Activated T-cell treated with anti-CD3 and anti-CD28 coated beads, Interleukin-2, amount 50 U/mL, for 24 hours (primary cell): ENCODE measurements around the gene GARIN5B.
A peak's percentile ranks its signal among the peaks of the same experiment; 100 is the strongest.
"Not testable (repeated sequence)": the region's sequence is repeated elsewhere in the genome, so short reads cannot be mapped to it uniquely, and the experiment has no call there.

Experiments used
- DNase-seq: peaks from one replicate; pipeline ENCODE4 v3.0.0-alpha.2; 2020
- H3K27ac Mint-ChIP-seq: 2 replicates; pipeline ENCODE4 v1.8.0; 2020; ENCODE audit warnings: mild to moderate bottlenecking, mixed read lengths
- H3K27me3 Mint-ChIP-seq: 2 replicates; pipeline ENCODE4 v1.8.0; 2020; ENCODE audit warnings: mixed read lengths
- H3K36me3 Mint-ChIP-seq: 2 replicates; pipeline ENCODE4 v1.8.0; 2020; ENCODE audit warnings: low read depth, mixed read lengths
- H3K4me1 Mint-ChIP-seq: 2 replicates; pipeline ENCODE4 v1.8.0; 2020; ENCODE audit warnings: low read depth, mixed read lengths
- H3K4me3 Mint-ChIP-seq: 2 replicates; pipeline ENCODE4 v1.8.0; 2020; ENCODE audit warnings: mild to moderate bottlenecking, moderate library complexity, mixed read lengths
- H3K9me3 Mint-ChIP-seq: 2 replicates; pipeline ENCODE4 v1.8.0; 2020; ENCODE audit warnings: mixed read lengths

Gene GARIN5B

GRCh38 chr19:55339889-55340783 lies 22.9 kb downstream of the GARIN5B start:
- H3K27me3 Mint-ChIP-seq, result peaks cover 2% of the 10 kb centered on the region
- peak; percentile 36 for DNase-seq
- H3K4me1 Mint-ChIP-seq, result peaks cover 17% of the 10 kb centered on the region
- H3K4me3 Mint-ChIP-seq, result peak overlapping the region; percentile 84
- peaks cover 30% of the 10 kb centered on the region for H3K36me3 Mint-ChIP-seq
- peak overlapping the region; percentile 95 for H3K27ac Mint-ChIP-seq
- no peaks in the 10 kb centered on the region for H3K9me3 Mint-ChIP-seq

- Mint-ChIP-seq H3K4me1 (peaks cover 17% of the 10 kb centered on the region), H3K9me3 (no peaks in the 10 kb centered on the region), H3K27me3 (peaks cover 4% of the 10 kb centered on the region), H3K36me3 (peaks cover 24% of the 10 kb centered on the region), H3K4me3 (peak within 1 kb of the TSS; percentile 84), H3K27ac (peak within 1 kb of the TSS; percentile 95)
- DNase-seq, result peak; percentile 100
Observed at GRCh38 chr19:55339105-55339888, 23.8 kb downstream of the GARIN5B start, which contains the start of gene KMT5C. Gene KMT5C (plus strand): TSS chr19:55339876. CDS start chr19:55341937, 2,061 bp downstream.

GRCh38 chr19:55336101-55336500 lies 27.0 kb downstream of the GARIN5B start:
- Mint-ChIP-seq H3K27me3 (peaks cover 15% of the 10 kb centered on the region), H3K9me3 (no peaks in the 10 kb centered on the region), H3K36me3 (no peaks in the 10 kb centered on the region), H3K4me3 (no peak overlapping the region), H3K4me1 (peaks cover 12% of the 10 kb centered on the region), H3K27ac (no peak overlapping the region)
- DNase-seq, result no peak

GRCh38 chr19:55333870-55334269 lies 29.2 kb downstream of the GARIN5B start:
- Mint-ChIP-seq H3K4me3 (no peak overlapping the region), H3K4me1 (peaks cover 5% of the 10 kb centered on the region), H3K9me3 (no peaks in the 10 kb centered on the region), H3K27ac (no peak overlapping the region), H3K27me3 (peaks cover 17% of the 10 kb centered on the region), H3K36me3 (no peaks in the 10 kb centered on the region)
- no peak for DNase-seq

GRCh38 chr19:55329791-55330190 lies 33.3 kb downstream of the GARIN5B start:
- H3K4me3 Mint-ChIP-seq, H3K27ac Mint-ChIP-seq, DNase-seq, H3K36me3 Mint-ChIP-seq, H3K4me1 Mint-ChIP-seq, H3K9me3 Mint-ChIP-seq: not testable (repeated sequence)
- H3K27me3 Mint-ChIP-seq, result peaks cover 16% of the 10 kb centered on the region

- not testable (repeated sequence) for H3K4me1 Mint-ChIP-seq, H3K4me3 Mint-ChIP-seq, H3K27ac Mint-ChIP-seq, DNase-seq, H3K36me3 Mint-ChIP-seq, H3K9me3 Mint-ChIP-seq
- H3K27me3 Mint-ChIP-seq, result peaks cover 10% of the 10 kb centered on the region
Observed at GRCh38 chr19:55328774-55329318, 34.2 kb downstream of the GARIN5B start.

- no peaks in the 10 kb centered on the region for H3K4me1 Mint-ChIP-seq
- DNase-seq, result no peak
- H3K27me3 Mint-ChIP-seq, result peaks cover 3% of the 10 kb centered on the region
- no peak within 1 kb of the TSS for H3K4me3 Mint-ChIP-seq
- H3K36me3 Mint-ChIP-seq, result no peaks in the 10 kb centered on the region
- no peak within 1 kb of the TSS for H3K27ac Mint-ChIP-seq
- no peaks in the 10 kb centered on the region for H3K9me3 Mint-ChIP-seq
Observed at GRCh38 chr19:55325172-55325571, 37.9 kb downstream of the GARIN5B start, which contains the start of gene TMEM150B. Gene TMEM150B (minus strand): TSS chr19:55325341. CDS start chr19:55321036, 4,305 bp downstream.

- Mint-ChIP-seq H3K4me1 (no peaks in the 10 kb centered on the region), H3K27me3 (peaks cover 3% of the 10 kb centered on the region), H3K9me3 (no peaks in the 10 kb centered on the region), H3K27ac (no peak overlapping the region), H3K36me3 (no peaks in the 10 kb centered on the region), H3K4me3 (no peak overlapping the region)
- DNase-seq, result no peak
Observed at GRCh38 chr19:55324662-55325061, 38.4 kb downstream of the GARIN5B start.

- Mint-ChIP-seq H3K27ac (no peak overlapping the region), H3K36me3 (no peaks in the 10 kb centered on the region), H3K4me1 (no peaks in the 10 kb centered on the region)
Observed at GRCh38 chr19:55322204-55322885, 40.7 kb downstream of the GARIN5B start.

GRCh38 chr19:55321466-55322137 lies 41.5 kb downstream of the GARIN5B start:
- H3K4me3 Mint-ChIP-seq, result no peak overlapping the region
- H3K4me1 Mint-ChIP-seq, result no peaks in the 10 kb centered on the region
- no peak for DNase-seq
- no peak overlapping the region for H3K27ac Mint-ChIP-seq
- H3K9me3 Mint-ChIP-seq, result no peaks in the 10 kb centered on the region
- no peaks in the 10 kb centered on the region for H3K27me3 Mint-ChIP-seq
- H3K36me3 Mint-ChIP-seq, result no peaks in the 10 kb centered on the region

More at GRCh38 chr19:55322204-55322885, 40.7 kb downstream of the GARIN5B start:
- Mint-ChIP-seq H3K27me3 (no peaks in the 10 kb centered on the region), H3K4me3 (no peak overlapping the region), H3K9me3 (no peaks in the 10 kb centered on the region)
- DNase-seq, result no peak

- Mint-ChIP-seq H3K9me3 (no peaks in the 10 kb centered on the region), H3K27me3 (no peaks in the 10 kb centered on the region), H3K36me3 (no peaks in the 10 kb centered on the region), H3K27ac (no peak overlapping the region), H3K4me3 (no peak overlapping the region), H3K4me1 (no peaks in the 10 kb centered on the region)
- DNase-seq, result no peak
Observed at GRCh38 chr19:55320844-55321419, 42.1 kb downstream of the GARIN5B start.

- Mint-ChIP-seq H3K27ac (no peak overlapping the region), H3K9me3 (no peaks in the 10 kb centered on the region)
Observed at GRCh38 chr19:55319785-55320184, 43.3 kb downstream of the GARIN5B start.

GRCh38 chr19:55316646-55317045 lies 46.4 kb downstream of the GARIN5B start:
- no peak for DNase-seq
- no peaks in the 10 kb centered on the region for H3K36me3 Mint-ChIP-seq
- no peaks in the 10 kb centered on the region for H3K27me3 Mint-ChIP-seq
- H3K27ac Mint-ChIP-seq, result no peak overlapping the region
- H3K4me3 Mint-ChIP-seq, result no peak overlapping the region
- H3K4me1 Mint-ChIP-seq, result no peaks in the 10 kb centered on the region
- no peaks in the 10 kb centered on the region for H3K9me3 Mint-ChIP-seq

More at GRCh38 chr19:55319785-55320184, 43.3 kb downstream of the GARIN5B start:
- H3K4me3 Mint-ChIP-seq, result no peak overlapping the region
- DNase-seq, result no peak
- H3K4me1 Mint-ChIP-seq, result no peaks in the 10 kb centered on the region
- H3K36me3 Mint-ChIP-seq, result no peaks in the 10 kb centered on the region
- H3K27me3 Mint-ChIP-seq, result no peaks in the 10 kb centered on the region
